ENCODE measurements around the gene API5. TPM values are rescaled to one million over a fixed set of nuclear protein-coding genes. Genes with fewer than 3 reads are reported as not detected.

Gene API5
- 100 to 1,000 TPM; 139 to 147 TPM for total RNA-seq

DNA sequence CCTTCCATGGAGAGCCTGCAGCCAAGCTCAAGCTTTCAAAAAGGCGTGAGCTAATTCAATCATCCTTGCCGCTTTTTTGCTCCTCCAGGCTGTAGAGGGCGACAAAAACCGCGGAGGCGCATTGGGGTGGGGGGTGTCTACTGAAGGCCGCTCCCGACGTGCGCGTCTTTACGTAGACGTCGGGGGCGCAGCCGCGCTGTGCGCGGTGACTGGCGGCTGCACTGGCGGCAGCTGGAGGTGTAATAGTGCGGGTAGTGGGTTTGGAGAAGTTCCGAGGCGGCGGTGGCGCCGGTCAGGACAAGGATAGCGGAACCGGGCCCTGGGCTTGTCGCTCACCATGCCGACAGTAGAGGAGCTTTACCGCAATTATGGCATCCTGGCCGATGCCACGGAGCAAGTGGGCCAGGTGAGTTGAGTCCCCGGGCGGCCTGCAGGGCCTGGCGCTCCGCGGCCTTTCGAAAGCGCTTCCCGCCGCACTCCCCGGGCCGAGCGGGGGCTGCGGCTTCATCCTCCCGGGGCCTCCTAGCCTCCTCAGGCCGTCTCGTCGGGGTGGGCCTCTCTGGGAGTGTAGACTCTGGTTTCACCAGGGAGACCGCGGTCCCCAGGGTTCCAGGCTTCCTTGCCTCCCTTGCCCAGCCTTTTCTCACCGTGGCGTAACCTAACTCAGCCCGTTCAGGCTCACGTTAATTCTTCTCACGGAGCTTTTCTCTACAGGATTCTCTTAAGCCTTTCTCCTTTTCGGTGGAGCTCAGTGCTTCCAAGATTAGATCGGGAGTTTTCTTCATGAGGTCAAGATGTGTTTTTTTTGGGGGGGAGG, at the start of gene API5:
Gene API5, plus strand, starts transcription at position 206 of the 817 bp plus-strand sequence. Its CDS starts 132 bp downstream, at position 338.
- Mint-ChIP-seq H3K4me3 (peak within 1 kb of the TSS; percentile 90), H3K4me1 (ENCODE audit: low read depth) (peaks cover 37% of the 10 kb centered on the region), H3K36me3 (ENCODE audit: low read depth) (peaks cover 8% of the 10 kb centered on the region), H3K27me3 (ENCODE audit: low read depth) (no peaks in the 10 kb centered on the region), H3K27ac (peak within 1 kb of the TSS; percentile 88), H3K9me3 (no peaks in the 10 kb centered on the region)
- CTCF ChIA-PET, result interaction anchor here (0.6 to 2.9 kb wide), 12 partner anchors 9 to 652 kb away, joined by 3 to 20 read pairs (median 3); partner anchors contain the start of gene TTC17
- DNase-seq, result peak; percentile 96
- intact Hi-C loops (cut with micrococcal nuclease), result loop anchor here (1.0 to 10.0 kb wide), 14 partner anchors 46 to 753 kb away; partner anchors contain the start of genes ACCS, ALKBH3, HSD17B12 and TTC17

DNA sequence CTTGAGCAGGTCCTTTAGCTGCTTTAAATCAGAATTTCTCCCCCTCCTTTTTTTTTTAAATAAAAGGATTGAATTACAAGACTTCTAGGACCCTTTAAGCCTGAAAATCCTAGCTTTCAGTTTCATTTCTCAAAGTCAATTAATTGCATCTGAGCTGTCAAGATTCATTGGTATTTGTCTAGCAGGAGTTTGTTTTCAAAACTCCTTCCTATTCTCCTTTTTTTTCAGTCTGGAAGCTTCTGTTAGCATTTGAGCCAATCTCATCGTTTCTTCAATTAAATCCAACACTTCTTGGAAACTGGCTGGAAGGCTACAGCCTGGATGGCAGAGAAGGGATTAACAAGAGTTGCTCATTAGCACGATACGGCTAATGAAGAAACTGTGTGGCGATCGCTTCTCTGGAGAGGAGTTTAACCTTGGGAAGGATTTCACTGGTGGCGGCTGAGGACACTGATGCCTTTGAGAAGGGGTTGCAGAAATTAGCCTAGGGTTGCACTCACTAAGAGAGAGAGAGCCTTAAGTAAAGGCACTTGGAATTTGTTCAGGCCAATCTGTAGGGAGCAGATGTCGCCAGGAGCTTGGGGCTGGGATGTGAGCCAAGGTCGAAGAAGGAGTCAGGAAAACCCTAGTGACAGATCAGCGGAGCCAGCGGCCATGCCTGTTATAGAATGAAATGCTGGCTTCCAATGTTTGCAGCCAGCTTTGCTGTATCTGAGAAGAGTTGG, 43.8 kb upstream of the API5 start:
- Mint-ChIP-seq H3K27ac (no peak overlapping the region), H3K36me3 (ENCODE audit: low read depth) (no peaks in the 10 kb centered on the region), H3K4me3 (no peak overlapping the region), H3K9me3 (no peaks in the 10 kb centered on the region), H3K4me1 (ENCODE audit: low read depth) (no peaks in the 10 kb centered on the region), H3K27me3 (ENCODE audit: low read depth) (peaks cover 11% of the 10 kb centered on the region)
- CTCF ChIA-PET, result interaction anchor here (1.1 kb wide), 1 partner anchor 14 kb away, joined by 3 read pairs; no protein-coding TSS in a partner anchor
- no peak for DNase-seq
- intact Hi-C loops (cut with micrococcal nuclease), result no loop called here

DNA sequence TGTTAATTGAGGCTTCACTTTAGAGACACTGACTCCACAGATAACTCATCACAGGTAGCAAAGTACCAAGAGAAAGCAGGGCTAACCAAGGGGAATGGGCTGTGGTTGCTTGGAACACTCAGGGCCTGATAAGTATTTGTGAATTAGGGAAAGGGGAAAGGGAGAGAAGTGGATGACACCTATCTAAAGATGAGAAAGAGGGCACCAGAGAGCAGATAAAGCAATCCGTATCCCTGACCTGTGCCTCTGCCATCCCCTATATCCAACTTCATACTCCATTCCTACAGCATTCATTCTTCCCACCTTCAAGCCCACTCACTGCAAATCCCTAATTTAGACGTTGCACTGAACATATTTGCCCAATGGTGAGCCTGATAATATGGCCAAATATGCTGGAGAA, 43.0 kb upstream of the API5 start:
- CTCF ChIA-PET, result no interaction called here
- Mint-ChIP-seq H3K27ac (no peak overlapping the region), H3K4me3 (no peak overlapping the region), H3K36me3 (ENCODE audit: low read depth) (no peaks in the 10 kb centered on the region), H3K9me3 (no peaks in the 10 kb centered on the region), H3K4me1 (ENCODE audit: low read depth) (no peaks in the 10 kb centered on the region), H3K27me3 (ENCODE audit: low read depth) (peaks cover 11% of the 10 kb centered on the region)
- DNase-seq, result no peak
- intact Hi-C loops (cut with micrococcal nuclease), result no loop called here

DNA sequence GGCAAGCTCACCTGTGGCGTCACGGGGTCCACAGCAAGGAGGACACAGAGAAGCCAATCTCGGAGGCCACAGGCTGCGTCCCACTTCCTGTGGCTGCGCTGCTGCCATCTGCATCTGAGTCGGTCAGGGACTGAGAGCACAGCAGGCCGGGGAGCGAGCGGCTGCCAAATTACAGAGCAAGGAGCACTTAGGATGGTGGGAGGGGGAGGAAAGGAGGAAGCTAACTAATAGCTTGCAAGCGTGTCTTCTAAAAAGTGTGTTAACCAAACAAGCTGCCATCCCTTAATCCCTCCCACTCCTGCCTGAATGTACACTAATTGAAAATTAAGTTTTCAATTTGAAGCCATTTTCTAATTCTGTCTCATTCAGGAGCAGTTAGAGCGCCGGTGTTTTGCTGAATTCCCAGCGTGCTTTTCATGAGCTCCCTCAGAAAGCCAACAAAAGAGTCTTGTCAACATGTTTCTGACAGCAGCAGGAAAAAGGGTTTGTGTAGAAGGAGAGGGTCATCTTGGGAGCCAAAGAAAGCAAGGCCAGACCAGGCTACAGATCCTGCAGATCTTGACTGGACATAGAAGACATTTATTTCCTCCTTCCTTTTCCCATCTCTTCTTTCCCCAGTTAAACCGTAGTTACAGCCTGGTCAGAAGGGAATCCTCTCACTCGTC, 42.4 kb upstream of the API5 start:
- DNase-seq, result no peak
- Mint-ChIP-seq H3K4me1 (ENCODE audit: low read depth) (no peaks in the 10 kb centered on the region), H3K9me3 (peaks cover 3% of the 10 kb centered on the region), H3K27me3 (ENCODE audit: low read depth) (peaks cover 11% of the 10 kb centered on the region), H3K27ac (no peak overlapping the region), H3K36me3 (ENCODE audit: low read depth) (no peaks in the 10 kb centered on the region), H3K4me3 (no peak overlapping the region)
- CTCF ChIA-PET, result no interaction called here
- intact Hi-C loops (cut with micrococcal nuclease), result no loop called here

DNA sequence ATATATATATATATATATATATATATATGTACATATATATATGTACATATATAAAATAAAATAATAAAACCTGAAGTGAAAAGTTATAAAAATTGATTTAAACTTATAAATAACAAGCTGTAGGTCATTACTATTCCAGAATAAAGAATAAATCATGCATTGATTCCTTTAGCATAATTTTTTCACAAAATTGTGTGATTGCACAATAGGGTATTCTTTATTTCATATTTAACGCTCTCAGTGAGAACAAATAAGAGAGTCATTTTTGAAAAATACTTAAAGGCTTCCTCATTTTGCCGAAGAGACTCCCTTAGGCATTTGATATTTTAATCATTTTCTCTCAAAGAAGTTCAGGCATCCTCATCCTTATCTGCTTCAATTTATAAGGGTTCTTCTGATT, 41.3 kb upstream of the API5 start:
- no peaks in the 10 kb centered on the region for H3K36me3 Mint-ChIP-seq (ENCODE audit: low read depth)
- CTCF ChIA-PET, result no interaction called here

DNA sequence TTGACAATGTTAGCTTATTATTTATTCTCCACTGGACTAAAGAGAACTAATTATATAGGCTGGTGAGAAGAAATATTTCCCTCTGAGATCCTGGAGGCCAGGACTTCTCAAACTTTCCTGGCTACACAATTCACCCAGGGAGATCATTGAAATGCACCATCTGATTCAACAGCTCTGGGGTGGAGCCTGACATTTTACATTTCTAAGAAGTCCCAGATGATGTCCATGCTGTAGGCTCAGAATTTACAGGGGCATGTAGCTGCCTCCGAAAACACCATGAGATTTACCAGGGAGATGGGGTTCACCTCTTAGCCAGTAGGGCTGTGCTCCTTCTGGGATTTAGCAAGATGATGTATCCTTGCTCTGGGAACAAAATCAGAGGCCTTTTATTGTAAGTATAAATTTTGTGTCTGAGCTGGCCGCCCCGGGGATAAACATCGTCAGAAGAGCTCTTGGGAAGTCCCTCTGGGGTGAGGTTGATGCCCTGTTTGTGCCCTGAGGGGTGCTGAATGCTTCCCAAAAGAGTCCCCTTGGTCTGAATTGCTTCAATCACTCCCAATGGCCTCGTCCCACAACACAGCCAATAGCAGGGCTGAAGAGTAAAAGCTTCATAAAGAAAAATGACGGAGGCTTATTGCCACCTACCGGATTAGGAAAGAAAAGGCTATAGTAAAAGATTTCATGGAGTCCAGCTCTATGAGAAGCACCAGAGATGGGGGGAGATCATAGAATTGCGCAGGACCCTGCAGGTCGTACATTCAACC, 33.4 kb upstream of the API5 start:
- Mint-ChIP-seq H3K4me3 (no peak overlapping the region), H3K36me3 (ENCODE audit: low read depth) (no peaks in the 10 kb centered on the region), H3K27ac (no peak overlapping the region), H3K4me1 (ENCODE audit: low read depth) (no peaks in the 10 kb centered on the region), H3K9me3 (peaks cover 3% of the 10 kb centered on the region), H3K27me3 (ENCODE audit: low read depth) (peaks cover 4% of the 10 kb centered on the region)
- no peak for DNase-seq
- CTCF ChIA-PET, result interaction anchor here (0.5 to 1.4 kb wide), 3 partner anchors 13 to 409 kb away, joined by 3 to 4 read pairs (median 3); no protein-coding TSS in a partner anchor
- intact Hi-C loops (cut with micrococcal nuclease), result no loop called here

More for the DNA sequence above, 41.3 kb upstream of the API5 start:
- H3K4me1 Mint-ChIP-seq (ENCODE audit: low read depth), result no peaks in the 10 kb centered on the region
- DNase-seq, result no peak
- H3K27me3 Mint-ChIP-seq (ENCODE audit: low read depth), result peaks cover 11% of the 10 kb centered on the region
- H3K9me3 Mint-ChIP-seq, result peaks cover 3% of the 10 kb centered on the region
- no peak overlapping the region for H3K27ac Mint-ChIP-seq
- intact Hi-C loops (cut with micrococcal nuclease), result no loop called here
- H3K4me3 Mint-ChIP-seq, result no peak overlapping the region

DNA sequence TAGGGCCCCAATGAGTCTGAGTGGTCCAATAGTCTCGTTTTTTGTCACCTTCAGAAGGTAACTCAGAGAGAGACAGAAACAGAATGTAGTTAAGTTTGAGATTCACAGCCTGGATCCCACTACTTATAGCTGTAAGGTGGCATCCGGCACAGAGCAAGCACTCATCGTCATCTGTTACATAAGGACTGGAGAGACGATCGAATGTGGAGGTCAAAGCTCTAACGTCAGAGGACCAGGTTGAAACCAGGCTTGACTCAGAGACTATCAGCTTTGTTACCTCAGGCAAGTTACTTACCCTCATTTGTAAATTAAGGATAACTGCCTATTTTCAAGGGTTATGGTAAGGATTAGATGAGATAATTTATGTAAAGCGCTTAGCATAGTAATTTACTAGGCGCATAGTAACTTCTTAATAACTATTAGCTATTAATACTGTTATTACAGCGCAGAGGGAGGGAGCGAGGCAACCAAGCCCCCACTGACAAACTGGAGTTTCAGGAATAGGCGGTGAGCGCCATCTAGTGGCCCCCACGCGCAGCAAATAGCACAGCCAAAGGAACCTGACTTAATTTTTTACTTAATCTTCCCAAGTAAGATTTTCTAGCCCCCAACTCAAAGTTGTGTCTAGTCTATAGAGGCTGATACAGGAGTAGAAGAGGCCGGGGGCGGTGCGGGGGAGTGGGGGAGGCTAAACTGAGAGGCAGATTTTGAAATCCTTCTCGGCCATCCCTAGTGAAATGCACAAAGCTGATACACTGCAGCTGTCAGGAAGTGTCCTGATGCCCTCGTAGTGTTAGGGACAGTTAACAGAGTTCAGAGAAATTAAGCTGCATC, 29.0 kb upstream of the API5 start:
- no peaks in the 10 kb centered on the region for H3K36me3 Mint-ChIP-seq (ENCODE audit: low read depth)
- intact Hi-C loops (cut with micrococcal nuclease), result loop anchor here (1.0 to 10.0 kb wide), 3 partner anchors 513 to 1822 kb away; no protein-coding TSS in a partner anchor
- H3K27me3 Mint-ChIP-seq (ENCODE audit: low read depth), result peaks cover 5% of the 10 kb centered on the region
- H3K4me3 Mint-ChIP-seq, result no peak overlapping the region
- CTCF ChIA-PET, result interaction anchor here (0.7 to 2.0 kb wide), 19 partner anchors 9 to 1822 kb away, joined by 3 to 9 read pairs (median 3); no protein-coding TSS in a partner anchor
- no peaks in the 10 kb centered on the region for H3K4me1 Mint-ChIP-seq (ENCODE audit: low read depth)
- no peak overlapping the region for H3K27ac Mint-ChIP-seq
- DNase-seq, result peak; percentile 52
- H3K9me3 Mint-ChIP-seq, result no peaks in the 10 kb centered on the region

DNA sequence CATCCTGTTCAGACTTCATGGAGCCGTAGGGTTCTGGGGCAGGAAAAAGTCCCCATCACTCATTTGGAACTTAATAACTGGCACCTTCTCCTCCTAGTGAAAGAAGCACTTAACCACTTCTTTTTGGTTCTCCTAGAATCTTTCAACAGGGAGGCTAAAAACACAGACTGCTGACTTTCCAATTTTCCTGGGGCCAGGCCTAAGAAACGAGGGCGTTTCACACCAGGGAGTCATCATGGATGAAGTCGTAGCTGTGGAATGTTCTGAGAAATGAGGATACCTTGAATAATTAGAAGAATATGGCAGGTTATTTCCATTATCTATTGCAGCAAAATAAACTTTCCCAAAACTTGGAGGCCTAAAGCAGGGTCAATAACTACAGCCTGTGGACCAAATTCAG, 26.0 kb upstream of the API5 start:
- CTCF ChIA-PET, result no interaction called here
- no peak overlapping the region for H3K27ac Mint-ChIP-seq
- no peak for DNase-seq
- intact Hi-C loops (cut with micrococcal nuclease), result loop anchor here (10.0 kb wide), 1 partner anchor 761 kb away; no protein-coding TSS in a partner anchor
- H3K27me3 Mint-ChIP-seq (ENCODE audit: low read depth), result peaks cover 4% of the 10 kb centered on the region
- no peaks in the 10 kb centered on the region for H3K9me3 Mint-ChIP-seq
- no peaks in the 10 kb centered on the region for H3K36me3 Mint-ChIP-seq (ENCODE audit: low read depth)
- H3K4me3 Mint-ChIP-seq, result no peak overlapping the region
- H3K4me1 Mint-ChIP-seq (ENCODE audit: low read depth), result no peaks in the 10 kb centered on the region

DNA sequence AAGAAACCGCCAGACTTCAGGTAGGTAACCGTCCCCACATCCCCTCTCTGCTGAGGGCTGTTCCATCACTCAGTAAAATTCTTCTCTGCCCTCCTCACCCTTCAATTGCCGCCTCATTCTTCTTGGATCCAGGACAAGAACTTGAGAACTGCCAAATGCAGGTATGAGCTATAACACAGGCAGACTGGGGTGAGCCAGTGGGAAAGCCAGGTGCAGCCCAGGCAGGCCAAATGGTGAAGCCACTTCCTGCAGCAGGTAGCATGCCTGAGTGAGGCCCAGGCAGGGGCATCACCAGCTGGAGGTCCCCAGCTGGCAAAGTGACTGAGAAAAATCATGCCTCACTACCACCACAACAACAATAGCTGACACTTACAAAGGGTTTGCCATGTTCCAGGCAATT, 22.4 kb upstream of the API5 start:
- no peak overlapping the region for H3K27ac Mint-ChIP-seq
- peaks cover 12% of the 10 kb centered on the region for H3K27me3 Mint-ChIP-seq (ENCODE audit: low read depth)
- no peaks in the 10 kb centered on the region for H3K36me3 Mint-ChIP-seq (ENCODE audit: low read depth)
- intact Hi-C loops (cut with micrococcal nuclease), result loop anchor here (10.0 kb wide), 1 partner anchor 765 kb away; no protein-coding TSS in a partner anchor
- CTCF ChIA-PET, result no interaction called here
- H3K9me3 Mint-ChIP-seq, result peaks cover 1% of the 10 kb centered on the region
- H3K4me3 Mint-ChIP-seq, result no peak overlapping the region
- H3K4me1 Mint-ChIP-seq (ENCODE audit: low read depth), result no peaks in the 10 kb centered on the region
- no peak for DNase-seq

DNA sequence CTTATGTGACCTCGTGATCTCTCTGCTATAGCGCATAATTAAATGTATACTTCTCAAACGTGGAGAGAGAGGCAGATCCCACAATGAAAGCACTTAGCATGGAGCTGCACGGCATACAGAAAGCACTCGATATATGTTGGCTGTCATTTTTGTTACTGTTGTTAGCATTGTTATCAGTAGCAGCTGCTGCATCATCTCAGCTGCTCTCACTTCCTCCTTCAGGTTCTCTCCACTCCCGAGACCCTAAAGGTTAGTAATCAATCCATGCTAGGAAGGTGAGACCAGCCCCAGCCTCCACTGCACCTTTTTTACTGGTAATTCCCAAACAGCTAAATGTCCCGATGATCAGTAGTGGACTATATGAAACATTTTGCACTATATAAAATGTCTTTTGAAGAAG, 13.4 kb upstream of the API5 start:
- Mint-ChIP-seq H3K27me3 (ENCODE audit: low read depth) (peaks cover 9% of the 10 kb centered on the region), H3K4me3 (no peak overlapping the region), H3K27ac (no peak overlapping the region), H3K4me1 (ENCODE audit: low read depth) (no peaks in the 10 kb centered on the region), H3K9me3 (peaks cover 13% of the 10 kb centered on the region), H3K36me3 (ENCODE audit: low read depth) (no peaks in the 10 kb centered on the region)
- CTCF ChIA-PET, result interaction anchor here (0.9 kb wide), 1 partner anchor 15 kb away, joined by 3 read pairs; no protein-coding TSS in a partner anchor
- no peak for DNase-seq
- intact Hi-C loops (cut with micrococcal nuclease), result no loop called here

DNA sequence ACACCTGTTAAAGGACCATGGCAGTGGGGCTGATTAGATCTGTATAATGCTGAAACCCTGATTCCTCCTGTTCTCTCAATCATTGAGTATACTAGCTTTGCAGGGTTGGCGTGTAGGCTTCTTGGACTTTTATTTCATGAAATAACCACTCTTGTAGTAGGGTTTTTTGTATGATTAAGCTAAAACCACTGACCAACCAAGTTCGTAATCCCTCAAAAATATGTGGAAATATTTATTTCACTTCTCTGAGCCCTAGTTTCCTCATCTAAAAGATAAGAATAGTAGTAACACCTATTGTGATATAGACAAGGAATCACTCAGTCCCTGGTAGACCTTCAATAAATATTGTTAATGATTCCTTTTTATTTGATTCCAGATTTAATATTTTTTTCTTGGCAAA, 4.2 kb downstream of the API5 start:
- Mint-ChIP-seq H3K27ac (no peak overlapping the region), H3K9me3 (no peaks in the 10 kb centered on the region), H3K4me1 (ENCODE audit: low read depth) (peaks cover 38% of the 10 kb centered on the region), H3K36me3 (ENCODE audit: low read depth) (peaks cover 16% of the 10 kb centered on the region), H3K4me3 (no peak overlapping the region), H3K27me3 (ENCODE audit: low read depth) (no peaks in the 10 kb centered on the region)
- intact Hi-C loops (cut with micrococcal nuclease), result loop anchor here (2.0 to 10.0 kb wide), 3 partner anchors 21 to 749 kb away; partner anchors contain the start of gene ACCS
- CTCF ChIA-PET, result interaction anchor here (0.6 kb wide), 1 partner anchor 534 kb away, joined by 3 read pairs; no protein-coding TSS in a partner anchor
- no peak for DNase-seq

Data from activated naive CD4-positive, alpha-beta T cell treated with anti-CD3 and anti-CD28 coated beads for 36 hours (primary cell).